Measurements from ENCODE around the gene RELN.

RELN gene

GRCh38 chr7:104005197-104005596 is 15.7 kb upstream of the RELN start:
- ATAC-seq, result no peak
- TF ChIP-seq ISL1 (CRISPR knock-in tag; IDR thresholded peaks at IDR 0.05), result no peak
- no peak for TF ChIP-seq ZNF70 (CRISPR knock-in tag; IDR thresholded peaks at IDR 0.05)
- no peak for TF ChIP-seq ZC3H10 (CRISPR knock-in tag; IDR thresholded peaks at IDR 0.05)
- no peak for TF ChIP-seq GLIS3 (CRISPR knock-in tag; IDR thresholded peaks at IDR 0.05)
- TF ChIP-seq SNAI2 (CRISPR knock-in tag; IDR thresholded peaks at IDR 0.05), result no peak
- TF ChIP-seq POU6F1 (CRISPR knock-in tag; IDR thresholded peaks at IDR 0.05; ENCODE audit: borderline replicate concordance, low read depth), result no peak
- no peak for TF ChIP-seq ESRRG (CRISPR knock-in tag; IDR thresholded peaks at IDR 0.05)
- no peak for TF ChIP-seq PATZ1 (CRISPR knock-in tag; IDR thresholded peaks at IDR 0.05; ENCODE audit: borderline replicate concordance)
- TF ChIP-seq OSR1 (CRISPR knock-in tag; IDR thresholded peaks at IDR 0.05), result no peak
- no peak for TF ChIP-seq TCF4 (CRISPR knock-in tag; IDR thresholded peaks at IDR 0.05; ENCODE audit: borderline replicate concordance)
- TF ChIP-seq CSDC2 (CRISPR knock-in tag; IDR thresholded peaks at IDR 0.05), result no peak
- TF ChIP-seq TOX (CRISPR knock-in tag; IDR thresholded peaks at IDR 0.05; ENCODE audit: borderline replicate concordance), result no peak
- TF ChIP-seq BACH2 (CRISPR knock-in tag; IDR thresholded peaks at IDR 0.05; ENCODE audit: borderline replicate concordance), result no peak
- TF ChIP-seq, protein P1, sequence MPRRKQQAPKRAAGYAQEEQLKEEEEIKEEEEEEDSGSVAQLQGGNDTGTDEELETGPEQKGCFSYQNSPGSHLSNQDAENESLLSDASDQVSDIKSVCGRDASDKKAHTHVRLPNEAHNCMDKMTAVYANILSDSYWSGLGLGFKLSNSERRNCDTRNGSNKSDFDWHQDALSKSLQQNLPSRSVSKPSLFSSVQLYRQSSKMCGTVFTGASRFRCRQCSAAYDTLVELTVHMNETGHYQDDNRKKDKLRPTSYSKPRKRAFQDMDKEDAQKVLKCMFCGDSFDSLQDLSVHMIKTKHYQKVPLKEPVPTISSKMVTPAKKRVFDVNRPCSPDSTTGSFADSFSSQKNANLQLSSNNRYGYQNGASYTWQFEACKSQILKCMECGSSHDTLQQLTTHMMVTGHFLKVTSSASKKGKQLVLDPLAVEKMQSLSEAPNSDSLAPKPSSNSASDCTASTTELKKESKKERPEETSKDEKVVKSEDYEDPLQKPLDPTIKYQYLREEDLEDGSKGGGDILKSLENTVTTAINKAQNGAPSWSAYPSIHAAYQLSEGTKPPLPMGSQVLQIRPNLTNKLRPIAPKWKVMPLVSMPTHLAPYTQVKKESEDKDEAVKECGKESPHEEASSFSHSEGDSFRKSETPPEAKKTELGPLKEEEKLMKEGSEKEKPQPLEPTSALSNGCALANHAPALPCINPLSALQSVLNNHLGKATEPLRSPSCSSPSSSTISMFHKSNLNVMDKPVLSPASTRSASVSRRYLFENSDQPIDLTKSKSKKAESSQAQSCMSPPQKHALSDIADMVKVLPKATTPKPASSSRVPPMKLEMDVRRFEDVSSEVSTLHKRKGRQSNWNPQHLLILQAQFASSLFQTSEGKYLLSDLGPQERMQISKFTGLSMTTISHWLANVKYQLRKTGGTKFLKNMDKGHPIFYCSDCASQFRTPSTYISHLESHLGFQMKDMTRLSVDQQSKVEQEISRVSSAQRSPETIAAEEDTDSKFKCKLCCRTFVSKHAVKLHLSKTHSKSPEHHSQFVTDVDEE (CRISPR knock-in tag; IDR thresholded peaks at IDR 0.05), result no peak
- no peak for TF ChIP-seq PPARA (CRISPR knock-in tag; IDR thresholded peaks at IDR 0.05; ENCODE audit: borderline replicate concordance)
- TF ChIP-seq ZFP30 (CRISPR knock-in tag; IDR thresholded peaks at IDR 0.05), result no peak
- no peak for TF ChIP-seq ZNF565 (CRISPR knock-in tag; conservative IDR thresholded peaks at IDR 0.05; ENCODE audit: low read depth)

DNA sequence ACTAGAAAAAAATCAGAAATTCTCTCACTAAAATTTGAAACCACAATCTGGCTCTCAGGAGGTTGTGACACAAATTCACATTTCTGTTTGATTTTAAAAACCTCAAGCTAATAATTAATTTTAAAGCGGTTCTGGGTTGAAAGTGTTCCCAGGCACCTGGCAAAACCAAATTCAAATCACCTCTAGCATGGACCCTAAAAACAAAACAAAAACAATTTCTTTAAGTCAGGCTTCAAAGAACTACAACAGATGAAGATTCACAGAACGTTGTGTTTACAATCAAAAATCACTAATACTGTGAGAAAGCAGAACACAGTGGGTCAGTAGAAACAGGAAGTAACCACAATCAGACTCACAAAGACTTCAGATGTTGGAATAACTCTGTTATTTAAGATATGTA is 7.2 kb upstream of the RELN start:
- no peak for ATAC-seq
- TF ChIP-seq SNAI2 (CRISPR knock-in tag; IDR thresholded peaks at IDR 0.05) (no peak), CSRNP3 (CRISPR knock-in tag; IDR thresholded peaks at IDR 0.05) (no peak), ZC3H10 (CRISPR knock-in tag; IDR thresholded peaks at IDR 0.05) (no peak), ZFP30 (CRISPR knock-in tag; IDR thresholded peaks at IDR 0.05) (no peak), POU6F1 (CRISPR knock-in tag; IDR thresholded peaks at IDR 0.05; ENCODE audit: borderline replicate concordance, low read depth) (no peak)

GRCh38 chr7:103996017-103996551 is 6.6 kb upstream of the RELN start:
- TF ChIP-seq RARB (CRISPR knock-in tag; IDR thresholded peaks at IDR 0.05) (no peak), PPARA (CRISPR knock-in tag; IDR thresholded peaks at IDR 0.05; ENCODE audit: borderline replicate concordance) (no peak), ZNF8 (CRISPR knock-in tag; IDR thresholded peaks at IDR 0.05) (no peak), POU6F1 (CRISPR knock-in tag; IDR thresholded peaks at IDR 0.05; ENCODE audit: borderline replicate concordance, low read depth) (no peak), ZC3H10 (CRISPR knock-in tag; IDR thresholded peaks at IDR 0.05) (no peak), OSR1 (CRISPR knock-in tag; IDR thresholded peaks at IDR 0.05) (no peak), ZFP30 (CRISPR knock-in tag; IDR thresholded peaks at IDR 0.05) (no peak), GLIS3 (CRISPR knock-in tag; IDR thresholded peaks at IDR 0.05) (no peak), CREB5 (CRISPR knock-in tag; IDR thresholded peaks at IDR 0.05; ENCODE audit: low read depth) (no peak), ARNTL (CRISPR knock-in tag; IDR thresholded peaks at IDR 0.05; ENCODE audit: borderline replicate concordance, low read depth) (no peak), TCF4 (CRISPR knock-in tag; IDR thresholded peaks at IDR 0.05; ENCODE audit: borderline replicate concordance) (no peak), SNAI2 (CRISPR knock-in tag; IDR thresholded peaks at IDR 0.05) (no peak), ESRRG (CRISPR knock-in tag; IDR thresholded peaks at IDR 0.05) (no peak)
- ATAC-seq, result no peak

Measured in SK-N-SH treated with all-trans-retinoic acid at 6 μM for 48 hours (cell line).